BLaER1 treated with 17β-estradiol and CSF1 and Interleukin-3, amounts not matched to agents 10 nM and 100 nM (cell line): ENCODE results near the gene NCOA6.
"Not testable (repeated sequence)": the region's sequence is repeated elsewhere in the genome, so short reads cannot be mapped to it uniquely, and the experiment has no call there.

Source experiments
- H3K27ac ChIP-seq, 11 experiments: shearing (Covaris generic); formaldehyde crosslinking; 2 replicates each; pipeline ENCODE4 v1.8.1; 2022
- H3K27me3 ChIP-seq, 11 experiments: shearing (Covaris generic); formaldehyde crosslinking; 2 replicates each; pipeline ENCODE4 v1.8.1; 2022
- H3K36me3 ChIP-seq, 11 experiments: shearing (Covaris generic); formaldehyde crosslinking; 2 replicates each; pipeline ENCODE4 v1.8.1; 2022
- H3K4me1 ChIP-seq, 10 experiments: shearing (Covaris generic); formaldehyde crosslinking; 2 replicates each; pipeline ENCODE4 v1.8.1; 2022
- H3K4me2 ChIP-seq, 11 experiments: shearing (Covaris generic); formaldehyde crosslinking; 2 replicates each; pipeline ENCODE4 v1.8.1; 2022
- H3K4me3 ChIP-seq, 10 experiments: shearing (Covaris generic); formaldehyde crosslinking; 2 replicates each; pipeline ENCODE4 v1.8.1; 2022
- H3K9ac ChIP-seq, 11 experiments: shearing (Covaris generic); formaldehyde crosslinking; 2 replicates each; pipeline ENCODE4 v1.8.1; 2022
- H3K9me3 ChIP-seq, 11 experiments: shearing (Covaris generic); formaldehyde crosslinking; replicated peaks in 1 of 11; 2 replicates each; pipeline ENCODE4 v1.8.1; 2022
- H4K20me1 ChIP-seq, 11 experiments: shearing (Covaris generic); formaldehyde crosslinking; 2 replicates each; pipeline ENCODE4 v1.8.1; 2022
- Cebpa-rat ChIP-seq, 11 experiments: shearing (Covaris generic); IDR thresholded peaks; 2 replicates each; pipeline ENCODE4 v1.8.1; 2022

NCOA6 gene

GRCh38 chr20:34820805-34821578 is 4.5 kb downstream of the NCOA6 start:
- TF ChIP-seq Cebpa-rat (IDR thresholded peaks at IDR 0.05), result no peak
- Histone ChIP-seq H4K20me1 (peaks cover 55 to 89% (median 78%) of the 10 kb centered on the region in 11 experiments; a peak in 21 of 22 replicates), H3K4me1 (peaks cover 14 to 44% (median 22%) of the 10 kb centered on the region in 10 experiments), H3K4me3 (no peak overlapping the region), H3K9ac (no peak overlapping the region), H3K27ac (no peak overlapping the region), H3K4me2 (no peak overlapping the region), H3K27me3 (no peaks in the 10 kb centered on the region), H3K9me3 (0 out of 22 replicates have a peak, but pooled peaks cover 0 to 6% (median 0%) of the 10 kb centered on the region in 11 experiments), H3K36me3 (peaks cover 3 to 31% (median 16%) of the 10 kb centered on the region in 11 experiments; a peak in 11 of 22 replicates)

- H3K4me1 ChIP-seq, result peaks cover 0 to 32% (median 4%) of the 10 kb centered on the region in 10 experiments; a peak in 10 of 20 replicates
- H3K9ac ChIP-seq, result no peak overlapping the region
- peaks cover 58 to 100% (median 87%) of the 10 kb centered on the region in 11 experiments; a peak in 21 of 22 replicates for H4K20me1 ChIP-seq
- no peaks in the 10 kb centered on the region for H3K27me3 ChIP-seq
- H3K36me3 ChIP-seq, result peaks cover 9 to 39% (median 20%) of the 10 kb centered on the region in 11 experiments; a peak in 15 of 22 replicates
- TF ChIP-seq Cebpa-rat (IDR thresholded peaks at IDR 0.05), result no peak
- peaks cover 0 to 9% (median 0%) of the 10 kb centered on the region in 11 experiments; a peak in 1 of 22 replicates for H3K9me3 ChIP-seq
- no peak overlapping the region for H3K27ac ChIP-seq
- no peak overlapping the region for H3K4me3 ChIP-seq
- H3K4me2 ChIP-seq, result no peak overlapping the region
These were observed 7.7 kb downstream of the NCOA6 start for GRCh38 chr20:34817801-34818200.

GRCh38 chr20:34817072-34817471 is 8.4 kb downstream of the NCOA6 start:
- Histone ChIP-seq H3K4me2 (no peak overlapping the region), H4K20me1 (peaks cover 53 to 100% (median 87%) of the 10 kb centered on the region in 11 experiments; a peak in 21 of 22 replicates), H3K27me3 (no peaks in the 10 kb centered on the region), H3K9me3 (peaks cover 0 to 6% (median 0%) of the 10 kb centered on the region in 11 experiments; a peak in 1 of 22 replicates), H3K4me1 (peaks cover 0 to 34% (median 7%) of the 10 kb centered on the region in 10 experiments; a peak in 13 of 20 replicates), H3K36me3 (peaks cover 7 to 36% (median 14%) of the 10 kb centered on the region in 11 experiments; a peak in 13 of 22 replicates), H3K4me3 (no peak overlapping the region), H3K9ac (no peak overlapping the region), H3K27ac (no peak overlapping the region)
- no peak for TF ChIP-seq Cebpa-rat (IDR thresholded peaks at IDR 0.05)

GRCh38 chr20:34815636-34816035 is 9.8 kb downstream of the NCOA6 start:
- Histone ChIP-seq H3K36me3 (peaks cover 3 to 28% (median 12%) of the 10 kb centered on the region in 11 experiments; a peak in 13 of 22 replicates), H3K9ac (no peak overlapping the region), H4K20me1 (peaks cover 44 to 100% (median 80%) of the 10 kb centered on the region in 11 experiments; a peak in 21 of 22 replicates), H3K9me3 (peaks cover 0 to 3% (median 0%) of the 10 kb centered on the region in 11 experiments; a peak in 1 of 22 replicates), H3K27me3 (no peaks in the 10 kb centered on the region), H3K4me1 (peaks cover 0 to 31% (median 10%) of the 10 kb centered on the region in 10 experiments; a peak in 12 of 20 replicates), H3K4me2 (no peak overlapping the region), H3K27ac (no peak overlapping the region), H3K4me3 (no peak overlapping the region)
- TF ChIP-seq Cebpa-rat (IDR thresholded peaks at IDR 0.05), result no peak

- Histone ChIP-seq H3K27me3 (no peaks in the 10 kb centered on the region), H3K9me3 (peaks cover 0 to 3% (median 0%) of the 10 kb centered on the region in 11 experiments; a peak in 1 of 22 replicates), H4K20me1 (peaks cover 6 to 96% (median 50%) of the 10 kb centered on the region in 11 experiments; a peak in 17 of 22 replicates), H3K27ac (no peak overlapping the region), H3K9ac (no peak overlapping the region), H3K4me3 (no peak overlapping the region), H3K36me3 (peaks cover 11 to 28% (median 19%) of the 10 kb centered on the region in 11 experiments; a peak in 19 of 22 replicates), H3K4me1 (peaks cover 7 to 34% (median 19%) of the 10 kb centered on the region in 10 experiments; a peak in 16 of 20 replicates), H3K4me2 (no peak overlapping the region)
- TF ChIP-seq Cebpa-rat (IDR thresholded peaks at IDR 0.05), result no peak
These were observed 16.9 kb downstream of the NCOA6 start for GRCh38 chr20:34808583-34808982.

- not testable (repeated sequence) for H3K4me3 ChIP-seq, H3K27ac ChIP-seq, H3K27me3 ChIP-seq, H3K9ac ChIP-seq, H3K9me3 ChIP-seq
- peaks cover 16 to 30% (median 23%) of the 10 kb centered on the region in 11 experiments for H3K36me3 ChIP-seq
- H4K20me1 ChIP-seq, result peaks cover 6 to 94% (median 48%) of the 10 kb centered on the region in 11 experiments; a peak in 17 of 22 replicates
- H3K4me1 ChIP-seq, result peaks cover 7 to 34% (median 19%) of the 10 kb centered on the region in 10 experiments; a peak in 16 of 20 replicates
- peak overlapping the region in 2 of 11 experiments; percentile 26 to 31; a peak in 2 of 22 replicates for H3K4me2 ChIP-seq
These were observed 17.4 kb downstream of the NCOA6 start for GRCh38 chr20:34807944-34808465.

GRCh38 chr20:34806255-34806654 is 19.2 kb downstream of the NCOA6 start:
- Histone ChIP-seq H3K27me3 (no peaks in the 10 kb centered on the region), H3K36me3 (peaks cover 24 to 43% (median 39%) of the 10 kb centered on the region in 11 experiments), H3K9ac (no peak overlapping the region), H3K4me3 (no peak overlapping the region), H3K4me2 (peak overlapping the region in 1 of 11 experiments; percentile 3; a peak in 1 of 22 replicates), H3K9me3 (peaks cover 0 to 20% (median 15%) of the 10 kb centered on the region in 11 experiments; a peak in 19 of 22 replicates), H3K27ac (peak overlapping the region in 3 of 11 experiments; percentile 9 to 48 (median 34); a peak in 4 of 22 replicates), H3K4me1 (peaks cover 5 to 21% (median 9%) of the 10 kb centered on the region in 10 experiments; a peak in 12 of 20 replicates), H4K20me1 (peaks cover 6 to 93% (median 42%) of the 10 kb centered on the region in 11 experiments; a peak in 16 of 22 replicates)
- no peak for TF ChIP-seq Cebpa-rat (IDR thresholded peaks at IDR 0.05)

- Histone ChIP-seq H4K20me1 (peaks cover 13 to 98% (median 51%) of the 10 kb centered on the region in 11 experiments; a peak in 20 of 22 replicates), H3K9me3 (peaks cover 8 to 48% (median 35%) of the 10 kb centered on the region in 11 experiments; a peak in 20 of 22 replicates), H3K27ac (no peak overlapping the region), H3K36me3 (peaks cover 29 to 60% (median 41%) of the 10 kb centered on the region in 11 experiments), H3K4me1 (no peaks in the 10 kb centered on the region), H3K4me2 (no peak overlapping the region), H3K27me3 (no peaks in the 10 kb centered on the region), H3K4me3 (no peak overlapping the region), H3K9ac (no peak overlapping the region)
- no peak for TF ChIP-seq Cebpa-rat (IDR thresholded peaks at IDR 0.05)
These were observed 26.6 kb downstream of the NCOA6 start for GRCh38 chr20:34798871-34799270.
